Gastrocnemius medialis (tissue), 4 donors: ENCODE results near the gene PIK3R2. TPM values are rescaled to one million over a fixed set of nuclear protein-coding genes. Genes with fewer than 3 reads are reported as not detected.

ENCODE experiments used
- ATAC-seq, 2 donors: fragments of 150-250 bp; one replicate each; pipeline ENCODE4 v1.9.1; 2016
- DNase-seq, 2 donors: peaks; one replicate each; pipeline ENCODE4 v3.0.0-alpha.2; 2019
- H3K27ac ChIP-seq, 4 donors: fragments of 200-600 bp; sonication (generic); 1 replicate in 1 of 4; 2 replicates in 3 of 4; pipeline ENCODE4 v1.5.1; 2016 to 2018; ENCODE audit warnings: mild to moderate bottlenecking in 2 of 4, moderate library complexity in 1 of 4
- H3K27me3 ChIP-seq, 3 donors: fragments of 200-600 bp; sonication (generic) in 2 of 3; 1 replicate in 1 of 3; 2 replicates in 2 of 3; pipeline versions ENCODE4 v1.5.1 to v1.6.0; 2016 to 2019; ENCODE audit warnings: mild to moderate bottlenecking in 1 of 3, moderate library complexity in 1 of 3
- H3K36me3 ChIP-seq, 2 donors: fragments of 200-600 bp; sonication (generic) in 1 of 2; one replicate each; pipeline ENCODE4 v1.5.1; 2017 to 2018
- H3K4me1 ChIP-seq, 2 donors: fragments of 200-600 bp; sonication (generic) in 1 of 2; one replicate each; pipeline ENCODE4 v1.5.1; 2016 to 2017; ENCODE audit warnings: mild to moderate bottlenecking in 2 of 2
- H3K4me3 ChIP-seq, 4 donors: fragments of 200-600 bp; sonication (generic) in 3 of 4; 1 replicate in 1 of 4; 2 replicates in 3 of 4; pipeline ENCODE4 v1.5.1; 2016 to 2019; ENCODE audit warnings: mild to moderate bottlenecking in 2 of 4
- H3K9me3 ChIP-seq, 3 donors: fragments of 200-600 bp; sonication (generic) in 2 of 3; 1 replicate in 1 of 3; 2 replicates in 2 of 3; pipeline ENCODE4 v1.5.1; 2016 to 2019
- POLR2A ChIP-seq, 2 donors: fragments of 450-650 bp; IDR thresholded peaks; one replicate each; pipeline ENCODE4 v1.6.1; 2017; ENCODE audit warnings: antibody characterized with exemption in 2 of 2, mild to moderate bottlenecking in 2 of 2, moderate library complexity in 2 of 2
- in situ Hi-C, 4 donors: fragments of 200-750 bp; cut with MboI; loops; one replicate each; pipeline versions ENCODE4 v1.15.0 to v1.8.0; 2017; ENCODE audit warnings: low sequenced_read_pairs in 4 of 4
- intact Hi-C: fragments of 100-400 bp; cut with DNase I; formaldehyde crosslinking; loops from one replicate; pipeline ENCODE4 v1.15.1; 2023; ENCODE audit warnings: low total_unique reads
- total RNA-seq, 4 donors: library from RNA; depleted of rRNA; stranded (reverse); fragments of >200 nt; gene quantifications; one replicate each; pipeline versions ENCODE4 v1.1.0 to v1.2.3, GENCODE V29; 2016
- TF ChIP-seq, protein P1 (sequence below), 5 experiments: fragments of 450-650 bp in 3 of 5; fragments of 200-600 bp in 2 of 5; sonication (generic) in 2 of 5; IDR thresholded peaks in 4 of 5; conservative IDR thresholded peaks in 1 of 5; 1 replicate in 4 of 5; 2 replicates in 1 of 5; pipeline ENCODE4 v1.5.1; 2016 to 2019; ENCODE audit warnings: antibody characterized with exemption in 5 of 5, mild to moderate bottlenecking in 3 of 5, moderate library complexity in 3 of 5

The PIK3R2 gene
- total RNA-seq, 4 donors from 2014 or later: 5.6 to 11.9 (median 6.0) TPM

DNA sequence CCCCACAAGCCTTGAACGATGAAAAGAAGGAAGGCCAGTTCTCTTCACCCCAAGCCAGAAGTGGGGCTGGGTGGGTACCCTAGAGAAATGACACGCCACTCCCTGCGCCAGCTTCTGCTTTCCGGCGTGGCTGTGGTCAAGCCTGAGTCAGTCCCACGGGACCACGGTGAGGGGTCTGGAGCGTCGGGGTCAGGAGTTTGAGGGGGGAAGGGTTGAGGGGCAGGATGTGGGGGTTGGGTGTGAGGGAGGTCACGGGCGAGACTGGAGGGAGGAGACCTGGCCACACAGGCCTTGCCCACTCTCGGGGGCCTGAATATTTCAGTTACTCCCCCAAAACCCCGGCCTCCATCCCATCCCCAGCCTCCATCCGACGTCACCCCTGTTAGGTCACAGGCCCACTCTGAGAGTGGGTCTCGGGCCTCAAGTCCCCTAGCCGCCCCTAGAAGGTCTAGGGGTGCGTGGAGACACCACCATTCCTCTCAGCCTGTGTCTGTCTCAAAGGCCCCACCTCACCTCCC, 20.1 kb downstream of the PIK3R2 start:
- H3K27ac ChIP-seq: peak overlapping the region in 3 of 4 donors; percentile 17 to 55 (median 35)
- TF ChIP-seq, protein P1, sequence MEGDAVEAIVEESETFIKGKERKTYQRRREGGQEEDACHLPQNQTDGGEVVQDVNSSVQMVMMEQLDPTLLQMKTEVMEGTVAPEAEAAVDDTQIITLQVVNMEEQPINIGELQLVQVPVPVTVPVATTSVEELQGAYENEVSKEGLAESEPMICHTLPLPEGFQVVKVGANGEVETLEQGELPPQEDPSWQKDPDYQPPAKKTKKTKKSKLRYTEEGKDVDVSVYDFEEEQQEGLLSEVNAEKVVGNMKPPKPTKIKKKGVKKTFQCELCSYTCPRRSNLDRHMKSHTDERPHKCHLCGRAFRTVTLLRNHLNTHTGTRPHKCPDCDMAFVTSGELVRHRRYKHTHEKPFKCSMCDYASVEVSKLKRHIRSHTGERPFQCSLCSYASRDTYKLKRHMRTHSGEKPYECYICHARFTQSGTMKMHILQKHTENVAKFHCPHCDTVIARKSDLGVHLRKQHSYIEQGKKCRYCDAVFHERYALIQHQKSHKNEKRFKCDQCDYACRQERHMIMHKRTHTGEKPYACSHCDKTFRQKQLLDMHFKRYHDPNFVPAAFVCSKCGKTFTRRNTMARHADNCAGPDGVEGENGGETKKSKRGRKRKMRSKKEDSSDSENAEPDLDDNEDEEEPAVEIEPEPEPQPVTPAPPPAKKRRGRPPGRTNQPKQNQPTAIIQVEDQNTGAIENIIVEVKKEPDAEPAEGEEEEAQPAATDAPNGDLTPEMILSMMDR (IDR thresholded peaks at IDR 0.05 in 4 of 5, conservative IDR thresholded peaks at IDR 0.05 in 1 of 5): no peak
- no peak for TF ChIP-seq POLR2A (IDR thresholded peaks at IDR 0.05)
- peak overlapping the region; percentile 63 to 79 (median 68) for H3K4me3 ChIP-seq
- no peaks in the 10 kb centered on the region for H3K9me3 ChIP-seq
- peaks cover 0 to 3% (median 0%) of the 10 kb centered on the region in 3 donors for H3K27me3 ChIP-seq
- H3K36me3 ChIP-seq: peaks cover 0 to 15% of the 10 kb centered on the region in 2 donors
- no peak for ATAC-seq
- intact Hi-C loops (no loop called here), in situ Hi-C loops (no loop called here)
- DNase-seq: peak in 1 of 2 donors; percentile 52
- peaks cover 8 to 12% of the 10 kb centered on the region in 2 donors for H3K4me1 ChIP-seq

DNA sequence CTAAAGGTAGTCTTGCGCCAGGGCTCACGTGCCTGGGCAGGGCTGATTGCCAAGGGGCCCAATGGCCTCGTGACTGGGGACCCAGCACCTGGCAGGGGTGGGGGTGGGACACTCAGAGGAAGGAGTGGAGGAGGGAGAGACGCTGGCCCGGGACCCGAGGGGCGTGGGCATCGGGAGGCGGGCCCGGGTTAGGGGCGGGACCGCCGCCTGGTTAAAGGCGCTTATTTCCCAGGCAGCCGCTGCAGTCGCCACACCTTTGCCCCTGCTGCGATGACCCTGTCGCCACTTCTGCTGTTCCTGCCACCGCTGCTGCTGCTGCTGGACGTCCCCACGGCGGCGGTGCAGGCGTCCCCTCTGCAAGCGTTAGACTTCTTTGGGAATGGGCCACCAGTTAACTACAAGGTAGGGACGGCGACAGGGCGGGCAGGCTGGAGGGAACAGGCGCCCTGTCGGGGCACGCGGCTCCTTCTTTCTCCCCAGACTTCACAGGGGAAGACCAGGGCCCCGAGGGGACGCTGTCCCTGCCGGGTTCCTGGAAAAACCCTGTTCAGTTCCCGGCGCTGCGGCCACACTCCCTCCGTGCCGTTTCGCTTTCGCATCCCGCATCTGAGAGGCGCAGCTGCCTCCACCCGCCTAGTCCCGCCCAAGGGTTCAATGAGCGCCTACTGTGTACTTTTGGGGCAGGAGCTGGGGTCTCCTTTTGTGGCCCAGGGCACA, 20.8 kb downstream of the PIK3R2 start, which contains the start of gene IFI30:
IFI30 (plus strand) TSS at position 242 of the 717 bp plus-strand sequence; CDS start at position 271, 29 bp downstream.
- peak within 1 kb of the TSS in 3 of 4 donors; percentile 35 to 55 (median 37) for H3K27ac ChIP-seq
- H3K27me3 ChIP-seq: peaks cover 0 to 3% (median 0%) of the 10 kb centered on the region in 3 donors
- H3K4me3 ChIP-seq: peak within 1 kb of the TSS; percentile 63 to 79 (median 68)
- H3K9me3 ChIP-seq: no peaks in the 10 kb centered on the region
- in situ Hi-C loops (no loop called here), intact Hi-C loops (no loop called here)
- peaks cover 0 to 10% of the 10 kb centered on the region in 2 donors for H3K36me3 ChIP-seq
- ATAC-seq: peak; percentile 52 to 60
- H3K4me1 ChIP-seq: peaks cover 8 to 12% of the 10 kb centered on the region in 2 donors
- DNase-seq: peak in 1 of 2 donors; percentile 59
- TF ChIP-seq, protein P1 (IDR thresholded peaks at IDR 0.05 in 4 of 5, conservative IDR thresholded peaks at IDR 0.05 in 1 of 5): no peak
- peak; percentile 32 to 59 for TF ChIP-seq POLR2A (IDR thresholded peaks at IDR 0.05)

DNA sequence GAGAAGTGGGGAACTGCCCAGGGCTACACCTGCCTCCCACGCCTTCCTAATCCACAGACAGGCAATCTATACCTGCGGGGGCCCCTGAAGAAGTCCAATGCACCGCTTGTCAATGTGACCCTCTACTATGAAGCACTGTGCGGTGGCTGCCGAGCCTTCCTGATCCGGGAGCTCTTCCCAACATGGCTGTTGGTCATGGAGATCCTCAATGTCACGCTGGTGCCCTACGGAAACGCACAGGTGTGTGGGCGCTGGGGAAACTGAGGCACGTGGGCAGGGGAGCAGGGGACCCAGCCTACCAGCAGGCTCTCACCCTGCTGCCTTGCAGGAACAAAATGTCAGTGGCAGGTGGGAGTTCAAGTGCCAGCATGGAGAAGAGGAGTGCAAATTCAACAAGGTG, 22.0 kb downstream of the PIK3R2 start:
- DNase-seq (no peak), ATAC-seq (no peak)
- in situ Hi-C loops (no loop called here), intact Hi-C loops (no loop called here)
- Histone ChIP-seq H3K4me1 (peaks cover 8 to 12% of the 10 kb centered on the region in 2 donors), H3K36me3 (no peaks in the 10 kb centered on the region), H3K27ac (no peak overlapping the region), H3K4me3 (peak overlapping the region in 1 of 4 donors; percentile 63), H3K9me3 (no peaks in the 10 kb centered on the region), H3K27me3 (peaks cover 0 to 3% (median 0%) of the 10 kb centered on the region in 3 donors)
- TF ChIP-seq POLR2A (IDR thresholded peaks at IDR 0.05): no peak
- TF ChIP-seq, protein P1 (IDR thresholded peaks at IDR 0.05 in 4 of 5, conservative IDR thresholded peaks at IDR 0.05 in 1 of 5): no peak

DNA sequence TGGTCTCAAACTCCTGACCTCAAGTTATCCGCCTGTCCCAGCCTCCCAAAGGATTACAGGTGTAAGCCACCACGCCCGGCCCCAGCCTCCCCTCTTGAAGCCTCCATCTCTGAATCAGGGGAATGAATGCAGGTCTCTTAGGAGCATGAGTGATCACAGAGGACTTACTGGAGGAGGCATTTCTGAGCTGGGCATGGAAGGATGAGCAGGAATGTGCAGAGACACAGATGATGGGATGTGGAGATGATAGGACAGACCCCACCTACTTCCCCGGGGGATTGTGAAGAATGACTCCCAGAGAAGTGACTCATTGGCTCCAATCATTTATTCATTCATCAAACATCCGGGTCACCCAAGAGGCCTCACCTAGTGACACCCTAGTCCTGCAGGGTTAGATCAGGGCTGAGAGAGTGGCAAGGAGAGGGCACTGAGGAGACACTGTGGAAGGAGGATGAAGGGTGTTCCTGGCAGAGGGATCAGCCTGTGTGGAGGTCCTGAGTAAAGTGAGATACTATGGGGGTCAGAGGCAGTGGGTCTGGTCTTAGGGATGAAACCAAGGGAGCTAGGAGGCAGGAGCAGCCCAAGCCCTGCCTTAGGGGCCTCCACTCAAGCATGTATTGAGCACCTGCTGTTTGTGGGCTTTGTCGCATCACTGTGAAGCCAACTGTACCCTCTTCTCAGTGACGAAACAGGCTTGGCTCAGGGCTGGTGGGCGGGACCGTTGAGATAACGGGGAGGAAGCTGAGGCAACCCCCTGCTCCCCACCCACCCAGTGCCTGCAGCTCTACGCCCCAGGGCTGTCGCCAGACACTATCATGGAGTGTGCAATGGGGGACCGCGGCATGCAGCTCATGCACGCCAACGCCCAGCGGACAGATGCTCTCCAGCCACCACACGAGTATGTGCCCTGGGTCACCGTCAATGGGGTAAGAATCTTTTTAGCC, 23.7 kb downstream of the PIK3R2 start:
- intact Hi-C loops: no loop called here
- DNase-seq: no peak

More for the DNA sequence above, 23.7 kb downstream of the PIK3R2 start:
- Histone ChIP-seq H3K36me3 (no peaks in the 10 kb centered on the region), H3K4me1 (peaks cover 8 to 12% of the 10 kb centered on the region in 2 donors), H3K9me3 (no peaks in the 10 kb centered on the region), H3K4me3 (no peak overlapping the region), H3K27ac (no peak overlapping the region), H3K27me3 (peaks cover 0 to 3% (median 0%) of the 10 kb centered on the region in 3 donors)
- in situ Hi-C loops: no loop called here
- no peak for ATAC-seq
- no peak for TF ChIP-seq POLR2A (IDR thresholded peaks at IDR 0.05)
- TF ChIP-seq, protein P1 (IDR thresholded peaks at IDR 0.05 in 4 of 5, conservative IDR thresholded peaks at IDR 0.05 in 1 of 5): no peak
